ENCODE results near the gene TIMM44.
A peak's percentile ranks its signal among the peaks of the same experiment; 100 is the strongest.
"Not testable (repeated sequence)": the region's sequence is repeated elsewhere in the genome, so short reads cannot be mapped to it uniquely, and the experiment has no call there.

TIMM44 gene

DNA sequence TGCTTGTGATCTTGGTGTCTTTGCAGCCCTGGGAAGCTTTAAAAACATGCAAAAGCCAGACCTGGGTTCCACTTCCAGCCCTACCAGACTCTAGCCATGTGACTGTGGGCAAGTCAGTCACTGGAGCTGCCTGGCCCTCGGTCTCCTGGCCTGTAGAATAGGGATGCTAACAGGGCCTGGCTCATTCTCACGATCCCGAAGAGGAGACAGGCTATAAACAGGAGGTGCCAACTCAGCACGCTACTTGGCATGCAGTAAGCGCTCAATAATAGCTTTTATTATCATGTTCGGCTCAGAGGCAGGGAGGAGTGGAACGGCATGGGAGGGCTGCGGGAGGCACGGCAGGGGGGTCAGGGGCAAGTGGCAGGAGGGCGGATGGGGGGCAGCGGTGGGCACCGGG is 19.2 kb downstream of the TIMM44 start:
- DNase-seq = no peak

DNA sequence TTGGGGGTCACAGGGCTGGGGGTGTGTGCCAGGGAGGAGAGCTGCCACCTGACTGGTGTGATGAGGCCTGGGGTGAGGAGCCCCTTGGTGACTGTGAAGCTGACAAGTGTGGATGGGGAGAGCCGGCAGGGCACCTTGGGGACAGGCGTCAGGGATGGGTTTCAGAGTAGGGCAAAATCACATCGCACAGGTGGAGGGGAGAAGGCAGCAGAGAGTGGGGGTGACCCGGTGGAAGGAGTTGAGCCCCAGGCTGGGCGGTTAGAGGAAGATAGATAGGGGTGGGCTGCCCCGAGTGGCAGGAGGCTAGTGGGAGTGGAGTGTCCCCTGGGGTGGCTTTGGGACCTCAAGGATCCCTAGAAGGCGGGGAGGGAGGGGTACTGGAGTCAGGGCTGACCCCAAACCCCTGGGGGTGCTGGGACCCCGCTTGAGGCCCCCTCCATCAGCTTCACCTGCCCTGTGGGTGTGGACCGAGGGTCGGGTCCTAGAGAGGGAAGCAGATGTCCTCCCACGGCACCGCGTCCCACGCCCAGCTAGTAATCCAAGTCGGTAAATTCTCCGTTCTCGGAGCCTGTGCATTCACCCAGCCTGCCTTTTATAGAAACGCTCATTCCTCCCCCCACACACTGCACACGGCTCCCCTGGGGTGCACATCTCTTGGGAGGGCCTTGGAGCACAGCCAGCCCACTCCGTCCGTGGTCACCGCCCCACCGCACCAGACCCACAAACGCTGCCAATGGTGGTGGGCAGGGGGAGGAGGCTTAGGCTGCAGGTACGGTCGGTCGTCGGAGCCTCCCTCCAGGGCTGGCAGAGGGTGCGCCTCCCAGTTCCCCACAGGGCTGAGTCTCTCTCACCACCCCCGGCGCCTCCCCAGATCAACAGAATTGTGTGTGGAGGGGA is 19.9 kb downstream of the TIMM44 start:
- no peak for DNase-seq

- no peak for DNase-seq
These were observed 20.6 kb downstream of the TIMM44 start for GRCh38 chr19:7922836-7923195.

DNA sequence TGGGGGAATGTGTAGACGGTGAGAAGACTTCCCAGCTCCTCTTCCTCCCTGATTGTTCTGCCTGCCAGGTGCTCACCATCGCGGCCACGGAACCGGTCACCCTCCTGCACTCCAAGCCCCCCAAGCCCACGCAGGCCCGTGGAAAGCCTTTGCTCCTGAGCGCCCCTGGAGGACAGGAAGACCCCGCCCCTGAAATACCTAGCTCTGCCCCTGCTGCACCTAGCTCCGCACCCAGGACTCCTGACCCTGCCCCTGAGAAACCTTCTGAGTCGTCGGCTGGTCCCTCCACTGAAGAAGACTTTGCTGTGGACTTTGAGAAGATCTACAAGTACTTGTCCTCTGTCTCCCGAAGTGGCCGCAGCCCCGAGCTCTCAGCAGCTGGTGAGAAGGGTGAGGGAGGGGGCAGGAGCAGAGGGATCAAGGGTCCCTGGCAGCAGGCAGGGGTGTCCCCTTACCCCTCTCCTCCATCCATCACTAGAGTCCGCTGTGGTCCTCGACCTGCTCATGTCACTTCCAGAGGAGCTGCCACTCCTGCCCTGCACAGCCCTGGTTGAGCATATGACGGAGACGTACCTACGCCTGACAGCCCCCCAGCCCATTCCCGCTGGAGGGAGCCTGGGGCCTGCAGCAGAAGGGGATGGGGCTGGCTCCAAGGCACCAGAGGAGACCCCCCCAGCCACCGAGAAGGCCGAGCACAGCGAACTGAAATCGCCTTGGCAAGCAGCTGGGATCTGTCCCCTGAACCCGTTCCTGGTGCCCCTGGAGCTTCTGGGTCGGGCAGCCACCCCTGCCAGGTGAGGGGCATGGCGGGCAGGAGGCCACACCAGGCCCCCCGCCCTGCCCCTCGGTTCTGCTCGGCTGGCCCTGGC is 21.3 kb downstream of the TIMM44 start:
- DNase-seq = no peak

- DNase-seq = no peak
These were observed 22.0 kb downstream of the TIMM44 start for GRCh38 chr19:7921302-7921966.

GRCh38 chr19:7920519-7921301 is 22.8 kb downstream of the TIMM44 start:
- DNase-seq = peak; percentile 99

GRCh38 chr19:7919610-7920518 is 23.6 kb downstream of the TIMM44 start, which contains the start of gene SNAPC2:
Gene SNAPC2, plus strand, starts transcription at chr19:7920338. Its CDS starts 29 bp downstream, at chr19:7920367.
- DNase-seq = peak; percentile 91

- no peak for DNase-seq
These were observed 24.6 kb downstream of the TIMM44 start for GRCh38 chr19:7918615-7919421.

- not testable (repeated sequence) for DNase-seq
These were observed 25.3 kb downstream of the TIMM44 start for GRCh38 chr19:7918062-7918614.

DNA sequence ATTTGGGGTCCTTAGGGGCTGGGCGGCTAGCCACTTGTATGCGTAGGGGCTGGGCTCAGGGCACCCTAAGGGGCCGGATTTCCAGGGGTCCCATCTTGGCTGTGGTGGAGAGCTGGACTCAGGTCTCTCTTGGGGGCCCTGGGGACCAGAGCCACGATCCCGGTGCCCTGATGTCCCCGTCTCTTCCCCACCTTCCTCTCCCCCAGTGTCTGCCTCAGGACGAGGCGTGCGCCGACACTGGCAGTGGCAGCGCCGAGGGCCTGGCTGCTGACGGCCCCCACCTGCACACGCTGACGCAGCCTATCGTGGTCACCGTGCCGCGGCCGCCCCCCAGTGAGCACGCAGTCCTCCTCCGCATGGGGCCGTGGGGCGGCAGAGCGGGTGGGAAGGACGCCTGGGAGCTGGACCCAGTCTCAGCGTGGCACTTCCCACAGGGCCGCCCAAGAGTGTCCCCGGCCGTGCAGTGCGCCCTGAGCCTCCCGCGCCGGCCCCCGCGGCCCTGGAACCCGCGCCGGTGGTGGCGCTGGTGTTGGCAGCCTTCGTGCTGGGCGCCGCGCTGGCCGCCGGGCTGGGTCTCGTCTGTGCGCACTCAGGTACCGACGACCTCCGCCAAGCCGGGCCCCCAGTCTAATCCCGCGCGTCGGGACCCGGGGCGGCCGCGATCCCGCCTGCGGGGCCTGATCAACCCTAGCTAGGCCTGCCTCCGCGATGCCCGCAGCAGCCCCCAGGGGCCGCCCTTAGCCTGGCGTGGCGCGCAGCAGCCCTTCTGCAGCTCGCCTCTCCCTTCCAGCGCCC is 26.0 kb downstream of the TIMM44 start:
- no peak for DNase-seq

DNA sequence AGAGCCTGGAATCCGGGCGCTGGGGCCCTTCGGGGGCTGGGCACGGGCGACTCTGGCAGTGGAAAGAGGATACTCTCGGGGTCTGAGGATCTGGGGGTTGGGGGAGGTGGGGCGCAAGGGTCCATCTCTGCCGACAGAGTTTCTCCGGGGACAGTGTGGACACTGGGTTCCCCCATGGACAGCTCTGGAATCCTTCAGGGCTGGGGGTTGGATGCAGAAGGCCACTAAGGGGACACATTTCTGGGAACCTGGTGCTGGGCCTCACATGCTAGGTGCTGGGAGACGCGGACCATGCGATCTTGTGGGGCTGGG is 26.6 kb downstream of the TIMM44 start:
- no peak for DNase-seq

GRCh38 chr19:7916103-7916954 is 27.1 kb downstream of the TIMM44 start:
- DNase-seq = no peak

DNA sequence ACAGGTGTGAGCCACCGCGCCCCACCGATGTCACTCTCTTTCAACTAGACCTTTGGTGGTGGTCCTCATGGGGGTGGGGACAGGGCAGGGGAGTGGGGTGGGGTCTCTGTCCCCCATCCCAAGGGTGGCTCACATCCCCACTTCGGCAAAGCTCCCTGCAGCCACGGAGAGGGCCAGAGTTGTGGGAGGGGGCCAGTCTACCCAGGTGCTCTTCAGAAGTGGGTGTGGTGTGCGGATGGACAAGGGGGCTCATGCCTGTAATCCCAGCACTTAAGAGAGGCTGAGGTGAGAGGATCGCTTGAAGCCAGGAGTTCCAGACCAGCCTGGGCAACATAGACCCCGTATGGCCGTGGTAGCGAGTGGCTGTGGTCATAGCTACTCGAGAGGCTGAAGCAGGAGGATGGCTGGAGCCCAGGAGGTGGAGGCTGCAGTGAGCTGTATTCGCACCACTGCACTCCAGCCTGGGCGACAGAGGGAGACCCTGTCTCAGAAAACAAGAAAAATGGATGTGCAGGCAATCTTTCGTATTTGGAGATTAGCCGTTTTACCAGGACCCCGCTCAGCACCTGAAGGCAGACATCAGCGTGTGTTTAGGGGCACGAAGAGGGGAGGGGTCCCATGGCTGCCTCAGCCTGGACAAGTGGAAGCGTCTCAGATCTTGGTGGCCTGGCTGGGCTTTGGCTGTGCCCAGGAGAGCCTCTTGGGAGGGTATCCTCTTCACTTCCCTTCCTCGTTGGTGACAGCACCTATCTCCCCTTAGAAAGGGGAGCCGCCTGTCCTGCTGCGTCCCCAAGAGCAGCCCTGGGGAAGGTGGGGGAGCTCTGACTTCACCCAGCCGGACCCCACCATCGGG is 28.0 kb downstream of the TIMM44 start:
- no peak for DNase-seq

GRCh38 chr19:7914598-7915045 is 28.8 kb downstream of the TIMM44 start, which contains the start of gene TGFBR3L:
Gene TGFBR3L, plus strand, starts transcription at chr19:7914830.
- no peak for DNase-seq

DNA sequence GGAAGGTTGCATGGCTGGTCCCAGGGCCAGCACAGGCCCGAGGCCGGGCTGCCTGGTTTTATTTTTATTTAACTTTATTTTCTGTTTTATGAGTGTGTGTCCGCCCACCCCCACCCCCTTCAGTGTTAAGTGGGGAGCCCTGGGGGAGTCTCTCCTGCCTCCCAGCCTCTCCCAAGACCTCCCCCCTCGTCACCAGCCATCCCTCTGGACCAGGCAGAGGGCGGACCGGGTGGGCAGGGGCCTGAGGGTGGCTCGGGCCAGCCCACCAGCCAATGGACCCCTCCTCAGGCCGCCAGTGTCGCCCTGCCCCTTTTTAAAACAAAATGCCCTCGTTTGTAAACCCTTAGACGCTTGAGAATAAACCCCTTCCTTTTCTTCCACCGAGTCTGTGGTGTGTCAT is 29.4 kb downstream of the TIMM44 start:
- DNase-seq = no peak

DNA sequence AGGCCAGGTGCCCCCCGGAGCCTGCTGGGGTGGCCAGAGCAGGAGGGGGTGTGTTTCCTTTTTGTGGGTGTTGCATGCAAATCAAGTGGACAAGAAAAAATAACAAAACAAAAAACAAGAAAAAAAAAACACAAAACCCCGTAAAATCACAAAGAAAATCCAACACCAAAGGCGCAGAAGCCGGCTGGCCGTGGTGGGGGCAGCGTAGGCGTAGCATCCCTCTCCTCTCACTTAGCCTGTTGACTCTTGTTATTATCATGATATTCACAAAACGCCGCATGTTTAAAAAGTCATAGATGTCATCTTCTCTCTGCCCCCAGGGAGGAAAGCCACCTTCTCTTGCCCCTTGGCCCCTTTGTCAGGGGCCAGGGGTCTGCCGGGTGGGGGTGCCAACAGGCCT is 29.8 kb downstream of the TIMM44 start:
- DNase-seq = no peak
